ENCODE data around the gene PSME3IP1. TPM values are rescaled to one million over a fixed set of nuclear protein-coding genes. Genes with fewer than 3 reads are reported as not detected.

Gene PSME3IP1
- polyA plus RNA-seq, 3 donors, result 75.4 to 133 (median 78.6) TPM

GRCh38 chr16:57166951-57167350 lies 18.9 kb downstream of the PSME3IP1 start:
- no peak overlapping the region for H2AFZ ChIP-seq (ENCODE audit: insufficient read depth, low read depth, low read length, poor library complexity, severe bottlenecking)
- H3K4me1 ChIP-seq (ENCODE audit: control insufficient read depth in 1 of 2, insufficient read depth in 2 of 2, low read length in 2 of 2), result peaks cover 24% of the 10 kb centered on the region in 2 donors
- Mint-ChIP-seq H3K27me3 (ENCODE audit: low read depth in 3 of 3) (no peaks in the 10 kb centered on the region), H3K36me3 (peaks cover 64 to 81% of the 10 kb centered on the region in 2 donors), H3K4me1 (peaks cover 25% of the 10 kb centered on the region), H3K4me3 (peak overlapping the region in 1 of 2 donors; percentile 37), H3K27ac (peak overlapping the region; percentile 55 to 92 (median 79)), H3K9me3 (no peaks in the 10 kb centered on the region)
- DNase-seq, result peak; percentile 35 to 69 (median 62)
- peak overlapping the region; percentile 59 to 76 for H3K27ac ChIP-seq (ENCODE audit: low read depth in 1 of 2, low read length in 2 of 2)
- peak overlapping the region; percentile 11 for H3K9ac ChIP-seq (ENCODE audit: insufficient read depth, low read length, poor library complexity, severe bottlenecking)
- intact Hi-C loops (cut with micrococcal nuclease), result loop anchor here (2.0 to 10.0 kb wide), 4 partner anchors 82 to 302 kb away; partner anchors contain the start of genes CETP (in 1 of the 2) and SLC12A3 (in 1 of the 2)
- H3K79me2 ChIP-seq (ENCODE audit: insufficient read depth, low read length), result no peaks in the 10 kb centered on the region
- H3K4me3 ChIP-seq (replicated peaks in 1 of 3; ENCODE audit: low read depth in 2 of 3, low read length in 3 of 3), result no peak overlapping the region
- H4K20me1 ChIP-seq (ENCODE audit: insufficient read depth, low read length), result peaks cover 10% of the 10 kb centered on the region
- H3K4me2 ChIP-seq (replicated peaks; ENCODE audit: extremely low read depth, low read length, poor library complexity, severe bottlenecking), result peak overlapping the region; percentile 2
- no peak for TF ChIP-seq CTCF (IDR thresholded peaks at IDR 0.05)
- peaks cover 66 to 82% of the 10 kb centered on the region in 2 donors for H3K36me3 ChIP-seq (replicated peaks in 1 of 2; ENCODE audit: control insufficient read depth in 1 of 2, insufficient read depth in 2 of 2, low read length in 2 of 2)
- no peaks in the 10 kb centered on the region for H3K27me3 ChIP-seq (ENCODE audit: control insufficient read depth in 2 of 2, insufficient read depth in 2 of 2, low read length in 2 of 2)
- H3K9me3 ChIP-seq (replicated peaks in 1 of 2; ENCODE audit: control insufficient read depth in 1 of 2, insufficient read depth in 1 of 2, low read length in 2 of 2), result no peaks in the 10 kb centered on the region
- WGBS (ENCODE audit: insufficient coverage), result 17% methylated on average over 1 of the region's 7 CpGs

- H2AFZ ChIP-seq (ENCODE audit: insufficient read depth, low read depth, low read length, poor library complexity, severe bottlenecking), result no peak overlapping the region
- no peaks in the 10 kb centered on the region for H3K27me3 ChIP-seq (ENCODE audit: control insufficient read depth in 2 of 2, insufficient read depth in 2 of 2, low read length in 2 of 2)
- peak overlapping the region; percentile 11 for H3K9ac ChIP-seq (ENCODE audit: insufficient read depth, low read length, poor library complexity, severe bottlenecking)
- Mint-ChIP-seq H3K36me3 (peaks cover 61 to 81% of the 10 kb centered on the region in 2 donors), H3K4me3 (peak overlapping the region in 1 of 2 donors; percentile 61), H3K9me3 (no peaks in the 10 kb centered on the region), H3K27ac (peak overlapping the region; percentile 55 to 92 (median 79)), H3K27me3 (ENCODE audit: low read depth in 3 of 3) (no peaks in the 10 kb centered on the region), H3K4me1 (peaks cover 25% of the 10 kb centered on the region)
- peaks cover 66 to 81% of the 10 kb centered on the region in 2 donors for H3K36me3 ChIP-seq (replicated peaks in 1 of 2; ENCODE audit: control insufficient read depth in 1 of 2, insufficient read depth in 2 of 2, low read length in 2 of 2)
- no peaks in the 10 kb centered on the region for H3K79me2 ChIP-seq (ENCODE audit: insufficient read depth, low read length)
- peaks cover 10% of the 10 kb centered on the region for H4K20me1 ChIP-seq (ENCODE audit: insufficient read depth, low read length)
- no peak for TF ChIP-seq CTCF (IDR thresholded peaks at IDR 0.05)
- H3K27ac ChIP-seq (ENCODE audit: low read depth in 1 of 2, low read length in 2 of 2), result peak overlapping the region; percentile 59 to 76
- no peaks in the 10 kb centered on the region for H3K9me3 ChIP-seq (replicated peaks in 1 of 2; ENCODE audit: control insufficient read depth in 1 of 2, insufficient read depth in 1 of 2, low read length in 2 of 2)
- no peak overlapping the region for H3K4me2 ChIP-seq (replicated peaks; ENCODE audit: extremely low read depth, low read length, poor library complexity, severe bottlenecking)
- H3K4me1 ChIP-seq (ENCODE audit: control insufficient read depth in 1 of 2, insufficient read depth in 2 of 2, low read length in 2 of 2), result peaks cover 24% of the 10 kb centered on the region in 2 donors
- intact Hi-C loops (cut with micrococcal nuclease), result loop anchor here (2.0 to 10.0 kb wide), 4 partner anchors 82 to 302 kb away; partner anchors contain the start of genes CETP (in 1 of the 2) and SLC12A3 (in 1 of the 2)
- DNase-seq, result no peak
- no peak overlapping the region for H3K4me3 ChIP-seq (replicated peaks in 1 of 3; ENCODE audit: low read depth in 2 of 3, low read length in 3 of 3)
Measured at GRCh38 chr16:57166451-57166850, 19.4 kb downstream of the PSME3IP1 start.

Data from CD14-positive monocyte (primary cell).